HepG2 (cell line): ENCODE measurements around the gene CD37. TPM values are rescaled to one million over a fixed set of nuclear protein-coding genes. Genes with fewer than 3 reads are reported as not detected.

Experiments
- AHR ChIP-seq: IDR thresholded peaks from 2 replicates; pipeline ENCODE4 v1.6.1; 2018; ENCODE audit warnings: missing genetic modification reagents, missing compliant biosample characterization
- E2F2 ChIP-seq: sonication (generic); formaldehyde crosslinking; IDR thresholded peaks from 2 replicates; pipeline ENCODE4 v1.4.0; 2020; ENCODE audit warnings: missing genetic modification reagents, borderline replicate concordance
- ELF3 ChIP-seq: IDR thresholded peaks from 2 replicates; pipeline ENCODE4 v1.6.1; 2016; ENCODE audit warnings: missing genetic modification reagents, missing compliant biosample characterization
- MBD4 ChIP-seq: IDR thresholded peaks from 2 replicates; pipeline ENCODE4 v1.6.1; 2012; ENCODE audit warnings: low read length, inconsistent platforms, borderline replicate concordance
- NFE2 ChIP-seq: sonication (generic); formaldehyde crosslinking; IDR thresholded peaks from 2 replicates; pipeline ENCODE4 v1.4.0; 2020; ENCODE audit warnings: missing genetic modification reagents
- POLR2G ChIP-seq: fragments of 200-400 bp; formaldehyde crosslinking; IDR thresholded peaks from 2 replicates; pipeline ENCODE4 v1.6.1; 2018; ENCODE audit warnings: mild to moderate bottlenecking, low read depth, low read length, moderate library complexity
- SP1 ChIP-seq, 2 experiments: fragments of 450-650 bp in 1 of 2; sonication (generic) in 1 of 2; formaldehyde crosslinking in 1 of 2; IDR thresholded peaks; 2 replicates each; pipeline versions ENCODE4 v1.4.0 to v1.6.1; 2016 to 2020; ENCODE audit warnings: missing genetic modification reagents in 1 of 2
- TBL1XR1 ChIP-seq: fragments of 150-350 bp; IDR thresholded peaks from 2 replicates; pipeline ENCODE4 v1.6.1; 2014; ENCODE audit warnings: borderline replicate concordance, low read length; ENCODE audit not compliant: partially characterized antibody
- TBX2 ChIP-seq: sonication (generic); formaldehyde crosslinking; IDR thresholded peaks from 2 replicates; pipeline ENCODE4 v1.5.0; 2020; ENCODE audit warnings: missing genetic modification reagents, mild to moderate bottlenecking, borderline replicate concordance
- TBX3 ChIP-seq: fragments of 450-650 bp; IDR thresholded peaks from 2 replicates; pipeline ENCODE4 v1.6.1; 2017; ENCODE audit warnings: antibody characterized with exemption, mild to moderate bottlenecking, inconsistent platforms, borderline replicate concordance
- ZNF33A ChIP-seq: sonication (generic); formaldehyde crosslinking; IDR thresholded peaks from 2 replicates; pipeline ENCODE4 v1.5.1; 2020; ENCODE audit warnings: missing genetic modification reagents, mild to moderate bottlenecking, moderate library complexity, borderline replicate concordance
- ZNF441 ChIP-seq: sonication (generic); formaldehyde crosslinking; IDR thresholded peaks from 2 replicates; pipeline ENCODE4 v1.7.0; 2021; ENCODE audit warnings: missing genetic modification reagents, borderline replicate concordance
- ZNF546 ChIP-seq: sonication (generic); formaldehyde crosslinking; conservative IDR thresholded peaks from 2 replicates; pipeline ENCODE4 v1.8.1; 2023; ENCODE audit warnings: mild to moderate bottlenecking, missing genetic modification reagents
- ZNF549 ChIP-seq: sonication (generic); formaldehyde crosslinking; IDR thresholded peaks from 2 replicates; pipeline ENCODE4 v1.5.0; 2020; ENCODE audit warnings: missing genetic modification reagents
- ZNF557 ChIP-seq: sonication (generic); formaldehyde crosslinking; IDR thresholded peaks from 2 replicates; pipeline ENCODE4 v1.4.0; 2020; ENCODE audit warnings: missing genetic modification reagents
- ZNF558 ChIP-seq: sonication (generic); formaldehyde crosslinking; IDR thresholded peaks from 2 replicates; pipeline ENCODE4 v1.9.0; 2022; ENCODE audit warnings: mild to moderate bottlenecking, missing genetic modification reagents, borderline replicate concordance
- ZNF589 ChIP-seq: sonication (generic); formaldehyde crosslinking; conservative IDR thresholded peaks from 2 replicates; pipeline ENCODE4 v1.8.0; 2022; ENCODE audit warnings: mild to moderate bottlenecking, moderate library complexity, missing genetic modification reagents
- ZNF709 ChIP-seq: sonication (generic); formaldehyde crosslinking; IDR thresholded peaks from 2 replicates; pipeline ENCODE4 v1.5.0; 2020; ENCODE audit warnings: mild to moderate bottlenecking, missing genetic modification reagents
- ZNF747 ChIP-seq: sonication (generic); formaldehyde crosslinking; IDR thresholded peaks from 2 replicates; pipeline ENCODE4 v1.8.1; 2023; ENCODE audit warnings: missing genetic modification reagents, mild to moderate bottlenecking, borderline replicate concordance
- ZNF773 ChIP-seq: sonication (generic); formaldehyde crosslinking; IDR thresholded peaks from 2 replicates; pipeline ENCODE4 v1.4.0; 2020; ENCODE audit warnings: missing genetic modification reagents, borderline replicate concordance
- polyA plus RNA-seq, 8 experiments: library from polyadenylated mRNA; depleted of rRNA in 3 of 8; stranded (reverse) in 7 of 8; unstranded in 1 of 8; fragments of >200 nt; fragmentation: Illumina TruSeq in 4 of 8; extraction: Trizol in 4 of 8; gene quantifications; 2 replicates each; pipeline versions ENCODE4 v1.2.1 to v1.2.3, GENCODE V29; 2011 to 2016; ENCODE audit warnings: low read depth in 4 of 8, missing spikeins in 1 of 8, mixed read lengths in 1 of 8; ENCODE audit not compliant: insufficient read depth in 1 of 8
- total RNA-seq, 5 experiments: library from RNA; depleted of rRNA; stranded (reverse); fragments of >200 nt; fragmentation: Illumina TruSeq; extraction: Trizol; gene quantifications; 2 replicates each; pipeline ENCODE4 v1.2.3, GENCODE V29; 2016; ENCODE audit warnings: low read depth in 1 of 5
- TF ChIP-seq, protein P1 (sequence below): sonication (generic); formaldehyde crosslinking; IDR thresholded peaks from 2 replicates; pipeline ENCODE4 v1.8.1; 2022; ENCODE audit warnings: low read depth, mild to moderate bottlenecking, missing genetic modification reagents
- TF ChIP-seq, protein P2 (sequence below): sonication (generic); formaldehyde crosslinking; IDR thresholded peaks from 2 replicates; pipeline ENCODE4 v1.8.0; 2022; ENCODE audit warnings: missing genetic modification reagents, mild to moderate bottlenecking, moderate library complexity, borderline replicate concordance
- TF ChIP-seq, protein P3 (sequence below): sonication (generic); formaldehyde crosslinking; IDR thresholded peaks from 2 replicates; pipeline ENCODE4 v1.9.0; 2021; ENCODE audit warnings: missing genetic modification reagents, mild to moderate bottlenecking, borderline replicate concordance

The CD37 gene
- total and polyA plus RNA-seq, 2 of the 13 experiments (the other 11 are each of a cell fraction or from before 2014, with no cell fraction given) = not detected

- TF ChIP-seq TBX2 (no peak; the same call in 1 of the 2 replicates), ZNF747 (no peak), ZNF549 (no peak), ZNF709 (CRISPR knock-in tag) (no peak), ZNF33A (CRISPR knock-in tag) (no peak), ZNF557 (no peak), NFE2 (CRISPR knock-in tag) (no peak), ELF3 (CRISPR knock-in tag) (no peak), ZNF773 (CRISPR knock-in tag) (no peak), AHR (no peak), POLR2G (0 out of 2 replicates have a peak, but pooled peaks have one; percentile 23), ZNF546 (CRISPR knock-in tag) (no peak), ZNF589 (CRISPR knock-in tag) (no peak), SP1 (IDR thresholded peaks at IDR 0.05) (no peak), SP1 (CRISPR knock-in tag; IDR thresholded peaks at IDR 0.05) (peak; percentile 69), ZNF558 (CRISPR knock-in tag) (no peak), TBL1XR1 (no peak), E2F2 (no peak), MBD4 (no peak), ZNF441 (CRISPR knock-in tag) (no peak), TBX3 (no peak)
- TF ChIP-seq, protein P1, sequence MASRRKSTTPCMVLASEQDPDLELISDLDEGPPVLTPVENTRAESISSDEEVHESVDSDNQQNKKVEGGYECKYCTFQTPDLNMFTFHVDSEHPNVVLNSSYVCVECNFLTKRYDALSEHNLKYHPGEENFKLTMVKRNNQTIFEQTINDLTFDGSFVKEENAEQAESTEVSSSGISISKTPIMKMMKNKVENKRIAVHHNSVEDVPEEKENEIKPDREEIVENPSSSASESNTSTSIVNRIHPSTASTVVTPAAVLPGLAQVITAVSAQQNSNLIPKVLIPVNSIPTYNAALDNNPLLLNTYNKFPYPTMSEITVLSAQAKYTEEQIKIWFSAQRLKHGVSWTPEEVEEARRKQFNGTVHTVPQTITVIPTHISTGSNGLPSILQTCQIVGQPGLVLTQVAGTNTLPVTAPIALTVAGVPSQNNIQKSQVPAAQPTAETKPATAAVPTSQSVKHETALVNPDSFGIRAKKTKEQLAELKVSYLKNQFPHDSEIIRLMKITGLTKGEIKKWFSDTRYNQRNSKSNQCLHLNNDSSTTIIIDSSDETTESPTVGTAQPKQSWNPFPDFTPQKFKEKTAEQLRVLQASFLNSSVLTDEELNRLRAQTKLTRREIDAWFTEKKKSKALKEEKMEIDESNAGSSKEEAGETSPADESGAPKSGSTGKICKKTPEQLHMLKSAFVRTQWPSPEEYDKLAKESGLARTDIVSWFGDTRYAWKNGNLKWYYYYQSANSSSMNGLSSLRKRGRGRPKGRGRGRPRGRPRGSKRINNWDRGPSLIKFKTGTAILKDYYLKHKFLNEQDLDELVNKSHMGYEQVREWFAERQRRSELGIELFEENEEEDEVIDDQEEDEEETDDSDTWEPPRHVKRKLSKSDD (CRISPR knock-in tag) = no peak
- TF ChIP-seq, protein P2, sequence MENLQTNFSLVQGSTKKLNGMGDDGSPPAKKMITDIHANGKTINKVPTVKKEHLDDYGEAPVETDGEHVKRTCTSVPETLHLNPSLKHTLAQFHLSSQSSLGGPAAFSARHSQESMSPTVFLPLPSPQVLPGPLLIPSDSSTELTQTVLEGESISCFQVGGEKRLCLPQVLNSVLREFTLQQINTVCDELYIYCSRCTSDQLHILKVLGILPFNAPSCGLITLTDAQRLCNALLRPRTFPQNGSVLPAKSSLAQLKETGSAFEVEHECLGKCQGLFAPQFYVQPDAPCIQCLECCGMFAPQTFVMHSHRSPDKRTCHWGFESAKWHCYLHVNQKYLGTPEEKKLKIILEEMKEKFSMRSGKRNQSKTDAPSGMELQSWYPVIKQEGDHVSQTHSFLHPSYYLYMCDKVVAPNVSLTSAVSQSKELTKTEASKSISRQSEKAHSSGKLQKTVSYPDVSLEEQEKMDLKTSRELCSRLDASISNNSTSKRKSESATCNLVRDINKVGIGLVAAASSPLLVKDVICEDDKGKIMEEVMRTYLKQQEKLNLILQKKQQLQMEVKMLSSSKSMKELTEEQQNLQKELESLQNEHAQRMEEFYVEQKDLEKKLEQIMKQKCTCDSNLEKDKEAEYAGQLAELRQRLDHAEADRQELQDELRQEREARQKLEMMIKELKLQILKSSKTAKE = no peak
- TF ChIP-seq, protein P3, sequence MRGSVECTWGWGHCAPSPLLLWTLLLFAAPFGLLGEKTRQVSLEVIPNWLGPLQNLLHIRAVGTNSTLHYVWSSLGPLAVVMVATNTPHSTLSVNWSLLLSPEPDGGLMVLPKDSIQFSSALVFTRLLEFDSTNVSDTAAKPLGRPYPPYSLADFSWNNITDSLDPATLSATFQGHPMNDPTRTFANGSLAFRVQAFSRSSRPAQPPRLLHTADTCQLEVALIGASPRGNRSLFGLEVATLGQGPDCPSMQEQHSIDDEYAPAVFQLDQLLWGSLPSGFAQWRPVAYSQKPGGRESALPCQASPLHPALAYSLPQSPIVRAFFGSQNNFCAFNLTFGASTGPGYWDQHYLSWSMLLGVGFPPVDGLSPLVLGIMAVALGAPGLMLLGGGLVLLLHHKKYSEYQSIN = no peak
Observed at GRCh38 chr19:49361438-49362047, 26.3 kb downstream of the CD37 start (continued).
